ENCODE measurements around the gene RNU6-1. TPM values are rescaled to one million over a fixed set of nuclear protein-coding genes. Genes with fewer than 3 reads are reported as not detected.

The RNU6-1 gene
- total RNA-seq, 1 experiment from 2014 or later, result not detected

- Histone ChIP-seq H3K27ac (ENCODE audit: low read length) (no peak overlapping the region), H3K27me3 (ENCODE audit: control insufficient read depth, insufficient read depth, low read length) (no peaks in the 10 kb centered on the region), H3K4me1 (ENCODE audit: control insufficient read depth, insufficient read depth, low read length) (peaks cover 23% of the 10 kb centered on the region), H3K4me3 (ENCODE audit: low read depth in 2 of 2, low read length in 2 of 2) (no peak overlapping the region), H3K9me3 (ENCODE audit: control insufficient read depth, insufficient read depth, low read depth, low read length) (no peaks in the 10 kb centered on the region), H3K36me3 (ENCODE audit: control insufficient read depth, insufficient read depth, low read length) (no peaks in the 10 kb centered on the region)
- ATAC-seq, result no peak
- no peak for TF ChIP-seq TCF7L2 (IDR thresholded peaks at IDR 0.05; ENCODE audit: low read depth, low read length)
- ChIA-PET CTCF (no interaction called here), POLR2A (no interaction called here)
- BruUV-seq (replicated peaks), result no TSS peak
- no peak for DNase-seq (ENCODE audit: low read depth, low spot score)
- intact Hi-C loops (cut with micrococcal nuclease; ENCODE audit: unreplicated experiment), result no loop called here
- in situ Hi-C loops (cut with HindIII; ENCODE audit: low pct_unique_long_range_greater_than_20kb, low sequenced_read_pairs), result no loop called here
These were observed 9.7 kb upstream of the RNU6-1 start for GRCh38 chr15:67849538-67849937.

GRCh38 chr15:67845974-67846373, 6.1 kb upstream of the RNU6-1 start:
- POLR2A ChIA-PET, result no interaction called here
- BruUV-seq (replicated peaks), result no TSS peak
- no peak for DNase-seq (ENCODE audit: low read depth, low spot score)

More at GRCh38 chr15:67845974-67846373, 6.1 kb upstream of the RNU6-1 start:
- H3K4me1 ChIP-seq (ENCODE audit: control insufficient read depth, insufficient read depth, low read length), result peaks cover 42% of the 10 kb centered on the region
- in situ Hi-C loops (cut with HindIII; ENCODE audit: low pct_unique_long_range_greater_than_20kb, low sequenced_read_pairs), result no loop called here
- H3K27ac ChIP-seq (ENCODE audit: low read length), result peak overlapping the region; percentile 85; the same call in 1 of the 2 replicates
- H3K27me3 ChIP-seq (ENCODE audit: control insufficient read depth, insufficient read depth, low read length), result no peaks in the 10 kb centered on the region
- no peak for TF ChIP-seq TCF7L2 (IDR thresholded peaks at IDR 0.05; ENCODE audit: low read depth, low read length)
- TF ChIP-seq CTCF (IDR thresholded peaks at IDR 0.05), result no peak
- no peak for TF ChIP-seq SIN3A (IDR thresholded peaks at IDR 0.05; ENCODE audit: borderline replicate concordance, insufficient read depth, low read depth, low read length)
- TF ChIP-seq POLR2AphosphoS5 (IDR thresholded peaks at IDR 0.05; ENCODE audit: low read depth, low read length), result no peak
- no peak for TF ChIP-seq REST (IDR thresholded peaks at IDR 0.05; ENCODE audit: insufficient read depth in 1 of 2, low read depth in 2 of 2, low read length in 1 of 2)
- H3K4me3 ChIP-seq (ENCODE audit: low read depth in 2 of 2, low read length in 2 of 2), result no peak overlapping the region
- intact Hi-C loops (cut with micrococcal nuclease; ENCODE audit: unreplicated experiment), result no loop called here
- no peak for ATAC-seq
- H3K36me3 ChIP-seq (ENCODE audit: control insufficient read depth, insufficient read depth, low read length), result no peaks in the 10 kb centered on the region
- H3K9me3 ChIP-seq (ENCODE audit: control insufficient read depth, insufficient read depth, low read depth, low read length), result no peaks in the 10 kb centered on the region
- CTCF ChIA-PET, result no interaction called here
